Kidney (tissue), 14 donors: ENCODE results near the gene ZDHHC18. TPM values are rescaled to one million over a fixed set of nuclear protein-coding genes. Genes with fewer than 3 reads are reported as not detected.

Source experiments
- DNase-seq, 5 donors: peaks; one replicate each; pipeline ENCODE4 v3.0.0-alpha.2; 2013 to 2020
- FAIRE-seq: peaks from 2 replicates; lab custom pipeline; 2012; peaks lifted over from hg19 to GRCh38; lab: Jason Lieb, UNC
- H3K27ac ChIP-seq, 2 donors: one replicate each; pipeline ENCODE4 v1.7.0; 2013; ENCODE audit warnings: low read depth in 2 of 2, low read length in 2 of 2, inconsistent platforms in 1 of 2
- H3K27me3 ChIP-seq: one replicate; pipeline ENCODE4 v1.7.1; 2013; ENCODE audit warnings: low read length, inconsistent platforms; ENCODE audit not compliant: control insufficient read depth, insufficient read depth
- H3K36me3 ChIP-seq, 3 donors: one replicate each; pipeline versions ENCODE4 v1.7.0 to v1.7.1; 2013; ENCODE audit warnings: low read length in 3 of 3, control low read depth in 1 of 3, inconsistent platforms in 1 of 3; ENCODE audit not compliant: insufficient read depth in 3 of 3, control insufficient read depth in 2 of 3
- H3K4me1 ChIP-seq, 3 donors: one replicate each; pipeline versions ENCODE4 v1.7.0 to v1.7.1; 2013; ENCODE audit warnings: low read length in 3 of 3, inconsistent platforms in 1 of 3, low read depth in 1 of 3; ENCODE audit not compliant: control insufficient read depth in 2 of 3, insufficient read depth in 2 of 3
- H3K4me3 ChIP-seq, 3 donors: one replicate each; pipeline versions ENCODE4 v1.7.0 to v1.8.1; 2013; ENCODE audit warnings: low read length in 3 of 3, control low read depth in 1 of 3, inconsistent platforms in 1 of 3
- H3K9ac ChIP-seq, 3 donors: one replicate each; pipeline versions ENCODE4 v1.7.0 to v1.7.1; 2013; ENCODE audit warnings: low read length in 3 of 3, control low read depth in 1 of 3, inconsistent platforms in 1 of 3
- H3K9me3 ChIP-seq, 3 donors: one replicate each; pipeline versions ENCODE4 v1.7.0 to v1.7.1; 2013; ENCODE audit warnings: low read length in 3 of 3, control low read depth in 1 of 3, inconsistent platforms in 1 of 3; ENCODE audit not compliant: control insufficient read depth in 2 of 3, insufficient read depth in 1 of 3
- CTCF ChIP-seq: IDR thresholded peaks from 3 replicates; pipeline ENCODE4 v1.5.1; 2012; ENCODE audit warnings: mild to moderate bottlenecking, moderate library complexity, borderline replicate concordance; ENCODE audit not compliant: insufficient read depth; ENCODE audit errors: extremely low read depth
- intact Hi-C: fragments of 100-400 bp; cut with DNase I; formaldehyde crosslinking; loops from one replicate; pipeline ENCODE4 v1.11.1; 2022
- polyA plus RNA-seq: library from polyadenylated mRNA; stranded (reverse); fragments of 350-450 nt; fragmentation: Illumina TruSeq; extraction: RNeasy Lipid Tissue Mini Kit (QIAGEN cat#74804); gene quantifications from one replicate; pipeline ENCODE4 v1.2.3, GENCODE V29; 2014; ENCODE audit warnings: low read depth, low replicate concordance; ENCODE audit not compliant: insufficient read depth
- total RNA-seq: library from RNA; stranded (reverse); fragmentation: NEBNext Ultra II Directional; extraction: Animal tissue kit (Norgen Biotek cat#: 25700); gene quantifications from one replicate; pipeline ENCODE4 v1.2.1, GENCODE V29; 2021
- donor health status: control.
- donor health status: control.
- donor health status: control.
- donor health status: control.
- donor health status: control.
- donor health status: DM: yes; HTN: yes; CAD: no.
- donor health status: Normal renal cell carcinoma (clear cell type).

Gene ZDHHC18
- total and polyA plus RNA-seq, 2 donors from 2014 or later = 6.7 to 15.6 TPM

- Histone ChIP-seq H3K36me3 (no peaks in the 10 kb centered on the region), H3K27ac (no peak overlapping the region), H3K9ac (no peak overlapping the region), H3K27me3 (no peaks in the 10 kb centered on the region), H3K9me3 (no peaks in the 10 kb centered on the region), H3K4me1 (no peaks in the 10 kb centered on the region), H3K4me3 (no peak overlapping the region)
- no peak for TF ChIP-seq CTCF
- DNase-seq (no peak), FAIRE-seq (no peak)
- intact Hi-C loops = no loop called here
Observed at GRCh38 chr1:26811057-26811456, 15.4 kb upstream of the ZDHHC18 start.

GRCh38 chr1:26811708-26812107 is 14.8 kb upstream of the ZDHHC18 start:
- no peak overlapping the region for H3K4me3 ChIP-seq
- H3K9ac ChIP-seq = no peak overlapping the region
- H3K27me3 ChIP-seq = no peaks in the 10 kb centered on the region
- H3K4me1 ChIP-seq = no peaks in the 10 kb centered on the region
- no peak overlapping the region for H3K27ac ChIP-seq
- H3K9me3 ChIP-seq = no peaks in the 10 kb centered on the region
- TF ChIP-seq CTCF = no peak
- DNase-seq (no peak), FAIRE-seq (no peak)
- intact Hi-C loops = no loop called here
- no peaks in the 10 kb centered on the region for H3K36me3 ChIP-seq

GRCh38 chr1:26814377-26814776 is 12.1 kb upstream of the ZDHHC18 start:
- Histone ChIP-seq H3K36me3 (no peaks in the 10 kb centered on the region), H3K9ac (no peak overlapping the region), H3K27ac (no peak overlapping the region), H3K27me3 (no peaks in the 10 kb centered on the region), H3K9me3 (no peaks in the 10 kb centered on the region), H3K4me3 (no peak overlapping the region), H3K4me1 (no peaks in the 10 kb centered on the region)
- intact Hi-C loops = no loop called here
- no peak for DNase-seq
- FAIRE-seq = no peak
- no peak for TF ChIP-seq CTCF

- Histone ChIP-seq H3K9ac (no peak overlapping the region), H3K4me1 (no peaks in the 10 kb centered on the region), H3K36me3 (no peaks in the 10 kb centered on the region), H3K4me3 (no peak overlapping the region), H3K9me3 (no peaks in the 10 kb centered on the region), H3K27ac (no peak overlapping the region), H3K27me3 (no peaks in the 10 kb centered on the region)
- no peak for TF ChIP-seq CTCF
- DNase-seq = no peak
- intact Hi-C loops = no loop called here
- no peak for FAIRE-seq
Observed at GRCh38 chr1:26814893-26815292, 11.6 kb upstream of the ZDHHC18 start.
